ENCODE measurements around the gene DPYD.

The DPYD gene

GRCh38 chr1:97758541-97759057 is 162.2 kb downstream of the DPYD start:
- TF ChIP-seq POLR2A (IDR thresholded peaks at IDR 0.05; ENCODE audit: low read depth, low read length) (no peak), POU2F2 (IDR thresholded peaks at IDR 0.05; ENCODE audit: low read depth, low read length) (no peak), POLR2AphosphoS5 (IDR thresholded peaks at IDR 0.05; ENCODE audit: low read depth, low read length) (no peak), TAF1 (IDR thresholded peaks at IDR 0.05; ENCODE audit: low read depth, low read length) (no peak), SPI1 (IDR thresholded peaks at IDR 0.05; ENCODE audit: low read depth, low read length) (no peak), PAX5 (IDR thresholded peaks at IDR 0.05; ENCODE audit: insufficient read depth, low read length, severe bottlenecking) (no peak)
- FAIRE-seq (no peak), DNase-seq (ENCODE audit: insufficient read length, low spot score) (no peak)

GRCh38 chr1:97745912-97746311 is 174.9 kb downstream of the DPYD start:
- DNase-seq (ENCODE audit: insufficient read length, low spot score): no peak
- TF ChIP-seq POLR2A (IDR thresholded peaks at IDR 0.05; ENCODE audit: low read depth, low read length): no peak
- no peak for TF ChIP-seq POLR2AphosphoS5 (IDR thresholded peaks at IDR 0.05; ENCODE audit: low read depth, low read length)
- TF ChIP-seq POU2F2 (IDR thresholded peaks at IDR 0.05; ENCODE audit: low read depth, low read length): no peak
- TF ChIP-seq TAF1 (IDR thresholded peaks at IDR 0.05; ENCODE audit: low read depth, low read length): no peak
- TF ChIP-seq SPI1 (IDR thresholded peaks at IDR 0.05; ENCODE audit: low read depth, low read length): no peak
- TF ChIP-seq PAX5 (IDR thresholded peaks at IDR 0.05; ENCODE audit: insufficient read depth, low read length, severe bottlenecking): no peak
- FAIRE-seq: no peak

- DNase-seq (ENCODE audit: insufficient read length, low spot score) (no peak), FAIRE-seq (no peak)
- TF ChIP-seq POLR2A (IDR thresholded peaks at IDR 0.05; ENCODE audit: low read depth, low read length) (no peak), TAF1 (IDR thresholded peaks at IDR 0.05; ENCODE audit: low read depth, low read length) (no peak), SPI1 (IDR thresholded peaks at IDR 0.05; ENCODE audit: low read depth, low read length) (no peak), POLR2AphosphoS5 (IDR thresholded peaks at IDR 0.05; ENCODE audit: low read depth, low read length) (no peak), PAX5 (IDR thresholded peaks at IDR 0.05; ENCODE audit: insufficient read depth, low read length, severe bottlenecking) (no peak)
Measured at GRCh38 chr1:97744977-97745376, 175.9 kb downstream of the DPYD start.

GRCh38 chr1:97743129-97743528 is 177.7 kb downstream of the DPYD start:
- DNase-seq (ENCODE audit: insufficient read length, low spot score): no peak
- FAIRE-seq: no peak
- TF ChIP-seq PAX5 (IDR thresholded peaks at IDR 0.05; ENCODE audit: insufficient read depth, low read length, severe bottlenecking): no peak
- no peak for TF ChIP-seq POLR2A (IDR thresholded peaks at IDR 0.05; ENCODE audit: low read depth, low read length)
- TF ChIP-seq TAF1 (IDR thresholded peaks at IDR 0.05; ENCODE audit: low read depth, low read length): no peak

GRCh38 chr1:97740891-97741290 is 179.9 kb downstream of the DPYD start:
- DNase-seq (ENCODE audit: insufficient read length, low spot score) (no peak), FAIRE-seq (no peak)
- TF ChIP-seq PAX5 (IDR thresholded peaks at IDR 0.05; ENCODE audit: insufficient read depth, low read length, severe bottlenecking): no peak
- no peak for TF ChIP-seq POLR2AphosphoS5 (IDR thresholded peaks at IDR 0.05; ENCODE audit: low read depth, low read length)
- TF ChIP-seq POU2F2 (IDR thresholded peaks at IDR 0.05; ENCODE audit: low read depth, low read length): no peak
- no peak for TF ChIP-seq POLR2A (IDR thresholded peaks at IDR 0.05; ENCODE audit: low read depth, low read length)
- TF ChIP-seq TAF1 (IDR thresholded peaks at IDR 0.05; ENCODE audit: low read depth, low read length): no peak
- no peak for TF ChIP-seq SPI1 (IDR thresholded peaks at IDR 0.05; ENCODE audit: low read depth, low read length)

- no peak for DNase-seq (ENCODE audit: insufficient read length, low spot score)
- TF ChIP-seq SPI1 (IDR thresholded peaks at IDR 0.05; ENCODE audit: low read depth, low read length) (no peak), POU2F2 (IDR thresholded peaks at IDR 0.05; ENCODE audit: low read depth, low read length) (no peak), TAF1 (IDR thresholded peaks at IDR 0.05; ENCODE audit: low read depth, low read length) (no peak)
- no peak for FAIRE-seq
Measured at GRCh38 chr1:97739596-97740103, 181.2 kb downstream of the DPYD start.

GRCh38 chr1:97738270-97738669 is 182.6 kb downstream of the DPYD start:
- FAIRE-seq (no peak), DNase-seq (ENCODE audit: insufficient read length, low spot score) (no peak)
- TF ChIP-seq POLR2A (IDR thresholded peaks at IDR 0.05; ENCODE audit: low read depth, low read length): no peak
- no peak for TF ChIP-seq PAX5 (IDR thresholded peaks at IDR 0.05; ENCODE audit: insufficient read depth, low read length, severe bottlenecking)
- no peak for TF ChIP-seq POU2F2 (IDR thresholded peaks at IDR 0.05; ENCODE audit: low read depth, low read length)
- no peak for TF ChIP-seq TAF1 (IDR thresholded peaks at IDR 0.05; ENCODE audit: low read depth, low read length)
- TF ChIP-seq POLR2AphosphoS5 (IDR thresholded peaks at IDR 0.05; ENCODE audit: low read depth, low read length): no peak
- TF ChIP-seq SPI1 (IDR thresholded peaks at IDR 0.05; ENCODE audit: low read depth, low read length): no peak

- DNase-seq (ENCODE audit: insufficient read length, low spot score) (no peak), FAIRE-seq (no peak)
- no peak for TF ChIP-seq POU2F2 (IDR thresholded peaks at IDR 0.05; ENCODE audit: low read depth, low read length)
- TF ChIP-seq PAX5 (IDR thresholded peaks at IDR 0.05; ENCODE audit: insufficient read depth, low read length, severe bottlenecking): no peak
- no peak for TF ChIP-seq SPI1 (IDR thresholded peaks at IDR 0.05; ENCODE audit: low read depth, low read length)
Measured at GRCh38 chr1:97730271-97730670, 190.6 kb downstream of the DPYD start.

- DNase-seq (ENCODE audit: insufficient read length, low spot score): no peak
- TF ChIP-seq PAX5 (IDR thresholded peaks at IDR 0.05; ENCODE audit: insufficient read depth, low read length, severe bottlenecking) (no peak), POU2F2 (IDR thresholded peaks at IDR 0.05; ENCODE audit: low read depth, low read length) (no peak), TAF1 (IDR thresholded peaks at IDR 0.05; ENCODE audit: low read depth, low read length) (no peak), POLR2AphosphoS5 (IDR thresholded peaks at IDR 0.05; ENCODE audit: low read depth, low read length) (no peak), SPI1 (IDR thresholded peaks at IDR 0.05; ENCODE audit: low read depth, low read length) (no peak), POLR2A (IDR thresholded peaks at IDR 0.05; ENCODE audit: low read depth, low read length) (no peak)
- no peak for FAIRE-seq
Measured at GRCh38 chr1:97728436-97728835, 192.4 kb downstream of the DPYD start.

GRCh38 chr1:97727029-97727428 is 193.8 kb downstream of the DPYD start:
- DNase-seq (ENCODE audit: insufficient read length, low spot score): no peak
- TF ChIP-seq POLR2A (IDR thresholded peaks at IDR 0.05; ENCODE audit: low read depth, low read length): no peak
- no peak for TF ChIP-seq POLR2AphosphoS5 (IDR thresholded peaks at IDR 0.05; ENCODE audit: low read depth, low read length)
- TF ChIP-seq POU2F2 (IDR thresholded peaks at IDR 0.05; ENCODE audit: low read depth, low read length): no peak
- TF ChIP-seq SPI1 (IDR thresholded peaks at IDR 0.05; ENCODE audit: low read depth, low read length): no peak
- no peak for TF ChIP-seq PAX5 (IDR thresholded peaks at IDR 0.05; ENCODE audit: insufficient read depth, low read length, severe bottlenecking)
- TF ChIP-seq TAF1 (IDR thresholded peaks at IDR 0.05; ENCODE audit: low read depth, low read length): no peak
- FAIRE-seq: no peak
